ENCODE data around the gene PARD3. TPM values are rescaled to one million over a fixed set of nuclear protein-coding genes. Genes with fewer than 3 reads are reported as not detected.

Gene PARD3
- total RNA-seq, 4 donors from 2014 or later: 39.2 to 124 (median 48.0) TPM

- H3K4me3 ChIP-seq: no peak overlapping the region
- no peaks in the 10 kb centered on the region for H3K9me3 ChIP-seq
- no peaks in the 10 kb centered on the region for H3K27me3 ChIP-seq
- DNase-seq: no peak
- H3K4me1 ChIP-seq: no peaks in the 10 kb centered on the region
- H3K36me3 ChIP-seq: no peaks in the 10 kb centered on the region
- TF ChIP-seq POLR2A (IDR thresholded peaks at IDR 0.05): no peak
- no peak for TF ChIP-seq CTCF (IDR thresholded peaks at IDR 0.05)
- H3K27ac ChIP-seq: no peak overlapping the region
Measured at GRCh38 chr10:34593930-34594329, 221.2 kb downstream of the PARD3 start.

GRCh38 chr10:34593374-34593890 is 221.7 kb downstream of the PARD3 start:
- TF ChIP-seq POLR2A (IDR thresholded peaks at IDR 0.05) (no peak), CTCF (IDR thresholded peaks at IDR 0.05) (no peak)
- Histone ChIP-seq H3K9me3 (no peaks in the 10 kb centered on the region), H3K27ac (no peak overlapping the region), H3K27me3 (no peaks in the 10 kb centered on the region), H3K4me1 (no peaks in the 10 kb centered on the region), H3K36me3 (no peaks in the 10 kb centered on the region), H3K4me3 (no peak overlapping the region)
- no peak for DNase-seq

- Histone ChIP-seq H3K27me3 (no peaks in the 10 kb centered on the region), H3K27ac (no peak overlapping the region), H3K4me3 (no peak overlapping the region), H3K9me3 (no peaks in the 10 kb centered on the region), H3K4me1 (no peaks in the 10 kb centered on the region), H3K36me3 (no peaks in the 10 kb centered on the region)
- DNase-seq: no peak
- TF ChIP-seq CTCF (IDR thresholded peaks at IDR 0.05) (no peak), POLR2A (IDR thresholded peaks at IDR 0.05) (no peak)
Measured at GRCh38 chr10:34590793-34591192, 224.3 kb downstream of the PARD3 start.

- no peaks in the 10 kb centered on the region for H3K36me3 ChIP-seq
- no peaks in the 10 kb centered on the region for H3K27me3 ChIP-seq
- no peaks in the 10 kb centered on the region for H3K4me1 ChIP-seq
- TF ChIP-seq POLR2A (IDR thresholded peaks at IDR 0.05): no peak
- no peak for TF ChIP-seq CTCF (IDR thresholded peaks at IDR 0.05)
- no peaks in the 10 kb centered on the region for H3K9me3 ChIP-seq
- no peak overlapping the region for H3K4me3 ChIP-seq
- no peak overlapping the region for H3K27ac ChIP-seq
- no peak for DNase-seq
Measured at GRCh38 chr10:34589275-34589674, 225.8 kb downstream of the PARD3 start.

GRCh38 chr10:34587680-34588019 is 227.4 kb downstream of the PARD3 start:
- no peak overlapping the region for H3K27ac ChIP-seq
- no peak overlapping the region for H3K4me3 ChIP-seq
- H3K36me3 ChIP-seq: no peaks in the 10 kb centered on the region
- TF ChIP-seq POLR2A (IDR thresholded peaks at IDR 0.05): no peak
- TF ChIP-seq CTCF (IDR thresholded peaks at IDR 0.05): no peak
- no peaks in the 10 kb centered on the region for H3K9me3 ChIP-seq
- DNase-seq: no peak
- H3K27me3 ChIP-seq: no peaks in the 10 kb centered on the region
- H3K4me1 ChIP-seq: no peaks in the 10 kb centered on the region

Measured in Peyer's patch (tissue), 4 donors.